ENCODE measurements around the gene UBP1. TPM values are rescaled to one million over a fixed set of nuclear protein-coding genes. Genes with fewer than 3 reads are reported as not detected.
"Not testable (repeated sequence)": the region's sequence is repeated elsewhere in the genome, so short reads cannot be mapped to it uniquely, and the experiment has no call there.

Gene UBP1
- total RNA-seq, 2 donors from 2014 or later: 69.2 to 84.5 TPM

- Histone ChIP-seq H3K36me3 (ENCODE audit: control insufficient read depth, insufficient read depth, low read length) (peaks cover 3% of the 10 kb centered on the region), H3K9ac (ENCODE audit: extremely low read depth, low read length, poor library complexity, severe bottlenecking) (no peak overlapping the region), H3K4me1 (ENCODE audit: control insufficient read depth, insufficient read depth, low read length) (no peaks in the 10 kb centered on the region), H3K27ac (ENCODE audit: low read depth, low read length) (no peak overlapping the region), H3K27me3 (ENCODE audit: control insufficient read depth, insufficient read depth, low read length, poor library complexity, severe bottlenecking) (no peaks in the 10 kb centered on the region), H3K9me3 (ENCODE audit: control insufficient read depth, low read length) (peaks cover 45% of the 10 kb centered on the region), H3K4me3 (ENCODE audit: low read length) (no peak overlapping the region)
- H3K4me3 Mint-ChIP-seq: no peak overlapping the region
- no peak for DNase-seq
- TF ChIP-seq, protein P1, sequence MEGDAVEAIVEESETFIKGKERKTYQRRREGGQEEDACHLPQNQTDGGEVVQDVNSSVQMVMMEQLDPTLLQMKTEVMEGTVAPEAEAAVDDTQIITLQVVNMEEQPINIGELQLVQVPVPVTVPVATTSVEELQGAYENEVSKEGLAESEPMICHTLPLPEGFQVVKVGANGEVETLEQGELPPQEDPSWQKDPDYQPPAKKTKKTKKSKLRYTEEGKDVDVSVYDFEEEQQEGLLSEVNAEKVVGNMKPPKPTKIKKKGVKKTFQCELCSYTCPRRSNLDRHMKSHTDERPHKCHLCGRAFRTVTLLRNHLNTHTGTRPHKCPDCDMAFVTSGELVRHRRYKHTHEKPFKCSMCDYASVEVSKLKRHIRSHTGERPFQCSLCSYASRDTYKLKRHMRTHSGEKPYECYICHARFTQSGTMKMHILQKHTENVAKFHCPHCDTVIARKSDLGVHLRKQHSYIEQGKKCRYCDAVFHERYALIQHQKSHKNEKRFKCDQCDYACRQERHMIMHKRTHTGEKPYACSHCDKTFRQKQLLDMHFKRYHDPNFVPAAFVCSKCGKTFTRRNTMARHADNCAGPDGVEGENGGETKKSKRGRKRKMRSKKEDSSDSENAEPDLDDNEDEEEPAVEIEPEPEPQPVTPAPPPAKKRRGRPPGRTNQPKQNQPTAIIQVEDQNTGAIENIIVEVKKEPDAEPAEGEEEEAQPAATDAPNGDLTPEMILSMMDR (conservative IDR thresholded peaks at IDR 0.05): no peak
- H3K9me3 Mint-ChIP-seq: peaks cover 80% of the 10 kb centered on the region
- H3K27ac Mint-ChIP-seq: no peak overlapping the region
- H3K27me3 Mint-ChIP-seq (ENCODE audit: insufficient read depth): no peaks in the 10 kb centered on the region
- H3K4me1 Mint-ChIP-seq: peaks cover 3% of the 10 kb centered on the region
- peaks cover 50% of the 10 kb centered on the region for H3K36me3 Mint-ChIP-seq (ENCODE audit: low read depth)
- 85 to 100% methylated on average over 3 of the region's 3 CpGs for whole genome bisulfite sequencing, 2 experiments (ENCODE audit: insufficient coverage in 1 of 2, insufficient read length in 1 of 2)
These were observed 18.2 kb upstream of the UBP1 start for GRCh38 chr3:33458446-33458845.

DNA sequence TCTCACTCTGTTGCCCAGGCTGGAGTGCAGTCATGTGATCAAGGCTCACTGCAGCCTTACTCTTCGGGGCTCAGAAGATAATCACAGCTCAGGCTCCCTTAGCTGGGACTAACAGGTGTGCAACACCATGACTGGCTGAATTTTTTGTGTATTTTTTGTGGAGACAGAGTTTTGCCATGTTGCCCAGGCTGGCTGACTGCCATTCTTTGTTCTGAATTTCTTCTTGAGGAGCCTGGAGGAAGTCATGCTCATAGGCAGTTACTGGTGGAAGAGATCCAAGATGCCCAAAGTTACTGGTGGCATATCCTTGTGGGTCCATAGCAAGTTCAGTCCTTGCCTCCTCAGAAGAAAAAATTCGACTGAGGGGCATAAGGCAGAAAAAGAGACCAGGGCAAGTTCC lies 16.6 kb upstream of the UBP1 start:
- 88 to 92% methylated on average over 2 of the region's 2 CpGs for whole genome bisulfite sequencing, 2 experiments (ENCODE audit: insufficient coverage in 1 of 2, insufficient read length in 1 of 2)
- no peaks in the 10 kb centered on the region for H3K4me1 ChIP-seq (ENCODE audit: control insufficient read depth, insufficient read depth, low read length)
- Mint-ChIP-seq H3K36me3 (ENCODE audit: low read depth) (peaks cover 60% of the 10 kb centered on the region), H3K27me3 (ENCODE audit: insufficient read depth) (no peaks in the 10 kb centered on the region), H3K4me1 (no peaks in the 10 kb centered on the region), H3K4me3 (no peak overlapping the region), H3K9me3 (peaks cover 70% of the 10 kb centered on the region), H3K27ac (no peak overlapping the region)
- H3K36me3 ChIP-seq (ENCODE audit: control insufficient read depth, insufficient read depth, low read length): peaks cover 3% of the 10 kb centered on the region
- DNase-seq: no peak
- no peak overlapping the region for H3K27ac ChIP-seq (ENCODE audit: low read depth, low read length)
- no peaks in the 10 kb centered on the region for H3K27me3 ChIP-seq (ENCODE audit: control insufficient read depth, insufficient read depth, low read length, poor library complexity, severe bottlenecking)
- TF ChIP-seq, protein P1 (conservative IDR thresholded peaks at IDR 0.05): no peak
- H3K4me3 ChIP-seq (ENCODE audit: low read length): no peak overlapping the region
- peaks cover 35% of the 10 kb centered on the region for H3K9me3 ChIP-seq (ENCODE audit: control insufficient read depth, low read length)
- H3K9ac ChIP-seq (ENCODE audit: extremely low read depth, low read length, poor library complexity, severe bottlenecking): no peak overlapping the region

- Histone ChIP-seq H3K9me3 (ENCODE audit: control insufficient read depth, low read length) (peaks cover 6% of the 10 kb centered on the region), H3K4me1 (ENCODE audit: control insufficient read depth, insufficient read depth, low read length) (no peaks in the 10 kb centered on the region), H3K36me3 (ENCODE audit: control insufficient read depth, insufficient read depth, low read length) (peaks cover 3% of the 10 kb centered on the region), H3K27ac (ENCODE audit: low read depth, low read length) (no peak overlapping the region), H3K27me3 (ENCODE audit: control insufficient read depth, insufficient read depth, low read length, poor library complexity, severe bottlenecking) (no peaks in the 10 kb centered on the region), H3K4me3 (ENCODE audit: low read length) (no peak overlapping the region), H3K9ac (ENCODE audit: extremely low read depth, low read length, poor library complexity, severe bottlenecking) (no peak overlapping the region)
- H3K9me3 Mint-ChIP-seq: peaks cover 42% of the 10 kb centered on the region
- 96 to 100% methylated on average over 3 to 19 of the region's 19 CpGs for WGBS, 2 experiments (ENCODE audit: insufficient coverage in 1 of 2, insufficient read length in 1 of 2)
- no peak overlapping the region for H3K27ac Mint-ChIP-seq
- peaks cover 54% of the 10 kb centered on the region for H3K36me3 Mint-ChIP-seq (ENCODE audit: low read depth)
- DNase-seq: no peak
- no peak overlapping the region for H3K4me3 Mint-ChIP-seq
- H3K27me3 Mint-ChIP-seq (ENCODE audit: insufficient read depth): peaks cover 2% of the 10 kb centered on the region
- TF ChIP-seq, protein P1 (conservative IDR thresholded peaks at IDR 0.05): no peak
- peaks cover 10% of the 10 kb centered on the region for H3K4me1 Mint-ChIP-seq
These were observed 13.1 kb upstream of the UBP1 start for GRCh38 chr3:33453331-33453761.

GRCh38 chr3:33451994-33452393 lies 11.8 kb upstream of the UBP1 start:
- DNase-seq; H3K27me3 ChIP-seq (ENCODE audit: control insufficient read depth, insufficient read depth, low read length, poor library complexity, severe bottlenecking); H3K4me1 ChIP-seq (ENCODE audit: control insufficient read depth, insufficient read depth, low read length); H3K4me3 ChIP-seq (ENCODE audit: low read length); H3K27ac ChIP-seq (ENCODE audit: low read depth, low read length); H3K9me3 ChIP-seq (ENCODE audit: control insufficient read depth, low read length); H3K27me3 Mint-ChIP-seq (ENCODE audit: insufficient read depth); H3K36me3 ChIP-seq (ENCODE audit: control insufficient read depth, insufficient read depth, low read length); H3K9ac ChIP-seq (ENCODE audit: extremely low read depth, low read length, poor library complexity, severe bottlenecking); H3K27ac Mint-ChIP-seq; H3K4me3 Mint-ChIP-seq: not testable (repeated sequence)
- WGBS, 2 experiments (ENCODE audit: insufficient coverage in 1 of 2, insufficient read length in 1 of 2): 95 to 100% methylated on average over 1 of the region's 1 CpG
- H3K9me3 Mint-ChIP-seq: peaks cover 34% of the 10 kb centered on the region
- peaks cover 20% of the 10 kb centered on the region for H3K4me1 Mint-ChIP-seq
- H3K36me3 Mint-ChIP-seq (ENCODE audit: low read depth): peaks cover 52% of the 10 kb centered on the region

Data from endodermal cell (in vitro differentiated cells).